K562 (cell line): ENCODE results near the gene LCMT2. TPM values are rescaled to one million over a fixed set of nuclear protein-coding genes. Genes with fewer than 3 reads are reported as not detected.

Source experiments
- AFF1 ChIP-seq, 2 experiments: fragments of 450-650 bp; IDR thresholded peaks; 2 replicates each; pipeline ENCODE4 v1.6.1; 2018; ENCODE audit warnings: mild to moderate bottlenecking in 2 of 2, low read depth in 1 of 2; ENCODE audit not compliant: partially characterized antibody in 2 of 2
- ARID1B ChIP-seq: fragments of 450-650 bp; IDR thresholded peaks from 2 replicates; pipeline ENCODE4 v1.6.1; 2016; ENCODE audit warnings: antibody characterized with exemption, mild to moderate bottlenecking, inconsistent platforms
- ARID3A ChIP-seq: IDR thresholded peaks from 2 replicates; pipeline ENCODE4 v1.6.1; 2012; ENCODE audit warnings: low read depth, low read length, improper control_type of control experiment, borderline replicate concordance
- BCOR ChIP-seq: fragments of 450-650 bp; IDR thresholded peaks from 2 replicates; pipeline ENCODE4 v1.6.1; 2016
- CREBBP ChIP-seq: IDR thresholded peaks from one replicate; pipeline ENCODE4 v1.6.1; 2012; ENCODE audit warnings: low read depth, mild to moderate bottlenecking, control low read depth, inconsistent platforms, low read length
- CTCF ChIP-seq, 3 experiments: IDR thresholded peaks in 2 of 3; conservative IDR thresholded peaks in 1 of 3; 2 replicates each; pipeline ENCODE4 v1.5.1; 2011 to 2012; ENCODE audit warnings: low read length in 3 of 3, mild to moderate bottlenecking in 3 of 3, control low read depth in 2 of 3, improper control_type of control experiment in 1 of 3, inconsistent platforms in 1 of 3, low read depth in 1 of 3, mixed read lengths in 1 of 3, moderate library complexity in 1 of 3; ENCODE audit not compliant: insufficient read depth in 2 of 3
- DACH1 ChIP-seq: fragments of 450-650 bp; IDR thresholded peaks from 2 replicates; pipeline ENCODE4 v1.6.1; 2018; ENCODE audit not compliant: partially characterized antibody
- EP300 ChIP-seq: IDR thresholded peaks from 2 replicates; pipeline ENCODE4 v1.6.1; 2012; ENCODE audit warnings: low read length, improper control_type of control experiment
- GATA2 ChIP-seq: sonication (generic); formaldehyde crosslinking; IDR thresholded peaks from 2 replicates; pipeline ENCODE4 v1.4.0; 2020; ENCODE audit warnings: mild to moderate bottlenecking, missing genetic modification reagents
- JUND ChIP-seq, 2 experiments: IDR thresholded peaks; 2 replicates in 1 of 2; 3 replicates in 1 of 2; pipeline ENCODE4 v1.6.1; 2011; ENCODE audit warnings: borderline replicate concordance in 2 of 2, low read depth in 2 of 2, low read length in 2 of 2, improper control_type of control experiment in 1 of 2, missing biosample characterization in 1 of 2, missing genetic modification characterization in 1 of 2, missing genetic modification reagents in 1 of 2
- MAFK ChIP-seq: IDR thresholded peaks from 2 replicates; pipeline ENCODE4 v1.6.1; 2011; ENCODE audit warnings: low read length, improper control_type of control experiment
- ZBTB34 ChIP-seq: fragments of 250-450 bp; sonication (Bioruptor Pico); IDR thresholded peaks from 2 replicates; pipeline ENCODE4 v1.8.0; 2021; ENCODE audit warnings: mild to moderate bottlenecking, moderate library complexity
- ZNF133 ChIP-seq: fragments of 250-450 bp; sonication (Bioruptor Pico); IDR thresholded peaks from 2 replicates; pipeline ENCODE4 v1.4.0; 2020; ENCODE audit warnings: mild to moderate bottlenecking
- ZNF280A ChIP-seq: fragments of 450-650 bp; IDR thresholded peaks from 2 replicates; pipeline ENCODE4 v1.6.1; 2018; ENCODE audit warnings: mild to moderate bottlenecking, low read depth; ENCODE audit not compliant: partially characterized antibody
- ZNF431 ChIP-seq: sonication (generic); formaldehyde crosslinking; IDR thresholded peaks from 2 replicates; pipeline ENCODE4 v1.8.0; 2022; ENCODE audit warnings: mild to moderate bottlenecking, missing genetic modification reagents
- polyA plus RNA-seq, 8 experiments: library from polyadenylated mRNA; depleted of rRNA in 4 of 8; stranded (reverse) in 5 of 8; unstranded in 3 of 8; fragments of >200 nt; fragmentation: Nextera tagmentation in 2 of 8; fragmentation: Illumina TruSeq in 1 of 8; extraction: Ambion mirVana in 2 of 8; extraction: Trizol in 1 of 8; gene quantifications; 2 replicates each; pipeline versions ENCODE4 v1.2.1 to v1.2.3, GENCODE V29; 2011 to 2014; ENCODE audit warnings: inconsistent platforms in 1 of 8, missing spikeins in 1 of 8
- total RNA-seq, 7 experiments: library from RNA; depleted of rRNA in 6 of 7; stranded (reverse); fragments of >200 nt in 6 of 7; fragmentation: Illumina TruSeq in 2 of 7; extraction: Trizol in 2 of 7; gene quantifications; 2 replicates each; pipeline versions ENCODE4 v1.2.1 to v1.2.3, GENCODE V29; 2011 to 2021; ENCODE audit warnings: low replicate concordance in 1 of 7

Gene LCMT2
- total and polyA plus RNA-seq, 9 of the 15 experiments (the other 6 are each of a cell fraction or from before 2014, with no cell fraction given): 2.5 to 22.3 (median 15.2) TPM

- TF ChIP-seq GATA2 (CRISPR knock-in tag): peak; percentile 65
- TF ChIP-seq MAFK: peak; percentile 64
- TF ChIP-seq ZNF431 (CRISPR knock-in tag): 0 out of 2 replicates have a peak, but pooled peaks have one; percentile 32
- TF ChIP-seq ARID3A: 0 out of 2 replicates have a peak, but pooled peaks have one; percentile 18
- no peak for TF ChIP-seq BCOR
- 0 out of 2 replicates have a peak, but pooled peaks have one; percentile 19 for TF ChIP-seq EP300
- peak in 1 of 2 experiments; percentile 46 for TF ChIP-seq AFF1 (IDR thresholded peaks at IDR 0.05; ENCODE audit: low read depth in 1 of 2, partially characterized antibody in 2 of 2)
- no peak for TF ChIP-seq ZNF133
- TF ChIP-seq ARID1B: peak; percentile 21; the same call in 1 of the 2 replicates
- TF ChIP-seq CTCF (IDR thresholded peaks at IDR 0.05 in 2 of 3, conservative IDR thresholded peaks at IDR 0.05 in 1 of 3; ENCODE audit: insufficient read depth in 2 of 3, low read depth in 1 of 3, low read length in 3 of 3): peak; percentile 81 to 97 (median 90)
- peak; percentile 51; the same call in 1 of the 2 replicates for TF ChIP-seq JUND (IDR thresholded peaks at IDR 0.05; ENCODE audit: borderline replicate concordance, low read depth, low read length)
- no peak for TF ChIP-seq JUND (tag; IDR thresholded peaks at IDR 0.05; ENCODE audit: borderline replicate concordance, low read depth, low read length)
- TF ChIP-seq CREBBP: no peak
- no peak for TF ChIP-seq ZBTB34 (CRISPR knock-in tag)
- TF ChIP-seq DACH1: peak; percentile 23
- TF ChIP-seq ZNF280A: no peak
Measured at GRCh38 chr15:43285609-43286037, 44.8 kb downstream of the LCMT2 start (continued).
